Mucosa of rectum (tissue), 2 donors: ENCODE data around the gene LRTM1.

Source experiments
- H3K27ac ChIP-seq, 2 donors: one replicate each; pipeline ENCODE4 v1.7.0; 2013; ENCODE audit warnings: inconsistent platforms in 2 of 2, low read depth in 2 of 2, low read length in 2 of 2
- H3K27me3 ChIP-seq, 2 donors: one replicate each; pipeline ENCODE4 v1.7.0; 2013; ENCODE audit warnings: low read length in 2 of 2; ENCODE audit not compliant: control insufficient read depth in 2 of 2, insufficient read depth in 2 of 2
- H3K36me3 ChIP-seq, 2 donors: one replicate each; pipeline ENCODE4 v1.7.0; 2013; ENCODE audit warnings: low read length in 2 of 2; ENCODE audit not compliant: control insufficient read depth in 2 of 2, insufficient read depth in 2 of 2
- H3K4me1 ChIP-seq, 2 donors: one replicate each; pipeline ENCODE4 v1.7.0; 2013; ENCODE audit warnings: low read length in 2 of 2, mild to moderate bottlenecking in 1 of 2; ENCODE audit not compliant: control insufficient read depth in 2 of 2, insufficient read depth in 2 of 2
- H3K4me3 ChIP-seq, 2 donors: one replicate each; pipeline ENCODE4 v1.7.0; 2013; ENCODE audit warnings: low read length in 2 of 2
- H3K9ac ChIP-seq, 2 donors: one replicate each; pipeline ENCODE4 v1.7.0; 2013; ENCODE audit warnings: low read length in 2 of 2, low read depth in 1 of 2, mild to moderate bottlenecking in 1 of 2
- H3K9me3 ChIP-seq, 2 donors: one replicate each; pipeline ENCODE4 v1.7.0; 2013; ENCODE audit warnings: low read length in 2 of 2; ENCODE audit not compliant: control insufficient read depth in 2 of 2
- donor health status: healthy.
- donor health status: Normal muscosa, but diverticular disease.

Gene LRTM1

DNA sequence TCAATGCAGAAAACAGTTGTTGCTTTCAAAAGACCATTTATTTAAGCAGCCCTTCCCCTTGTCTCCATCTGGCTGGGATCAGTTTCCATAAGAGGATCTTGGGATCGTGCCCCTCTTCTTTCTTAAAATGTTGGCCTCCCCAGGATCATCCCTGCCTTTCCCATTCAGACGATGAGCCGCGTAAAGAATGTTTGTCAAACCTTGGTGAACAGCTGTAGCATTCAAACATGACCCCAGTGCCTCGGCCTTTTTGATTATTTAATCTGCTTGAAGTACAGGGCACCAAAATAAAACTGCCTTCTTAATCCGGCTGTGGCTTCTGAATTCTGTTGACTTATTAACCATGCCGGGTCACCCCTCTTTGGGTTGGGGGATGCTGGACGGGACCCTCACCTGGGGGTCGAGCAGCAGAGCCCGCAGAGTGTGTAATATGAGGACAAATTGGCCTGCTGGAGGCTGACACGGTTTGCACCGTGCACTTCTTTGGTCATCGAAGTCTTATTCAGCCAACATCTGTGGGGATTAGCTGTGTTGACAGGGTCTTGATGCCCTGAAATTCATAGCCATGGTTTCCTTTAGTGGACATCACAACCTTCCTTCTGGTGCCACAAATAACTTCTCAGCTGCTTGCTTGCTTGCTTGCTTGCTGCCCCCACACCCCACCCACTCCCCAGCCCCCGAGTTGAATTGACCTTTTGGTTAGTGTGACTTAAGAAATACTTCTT is at the start of gene LRTM1:
LRTM1 (minus strand) TSS at position 14 of the 725 bp plus-strand sequence. CDS start 148 bp downstream, outside the sequence.
- H3K36me3 ChIP-seq: no peaks in the 10 kb centered on the region
- H3K4me3 ChIP-seq: no peak within 1 kb of the TSS
- H3K9me3 ChIP-seq: no peaks in the 10 kb centered on the region
- H3K9ac ChIP-seq: no peak within 1 kb of the TSS
- H3K27ac ChIP-seq: no peak within 1 kb of the TSS
- H3K27me3 ChIP-seq: no peaks in the 10 kb centered on the region
- H3K4me1 ChIP-seq: no peaks in the 10 kb centered on the region

DNA sequence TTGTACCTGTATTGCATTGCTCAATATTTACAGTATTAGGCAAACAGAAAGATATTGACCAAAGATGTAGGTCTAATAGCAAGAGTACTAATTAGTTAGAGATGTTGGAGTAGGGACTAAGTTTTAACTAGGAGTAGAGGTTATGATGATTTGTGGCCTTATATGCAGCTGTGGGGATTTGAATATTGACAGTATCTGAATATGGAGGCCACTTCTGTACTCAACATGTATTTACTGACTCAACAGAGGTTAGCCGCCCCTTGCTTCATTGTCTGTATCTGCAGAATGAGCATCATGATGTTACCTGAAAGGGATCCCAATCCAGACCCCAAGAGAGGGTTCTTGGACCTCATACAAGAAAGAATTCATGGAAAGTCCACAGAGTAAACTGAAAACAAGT is 49.6 kb upstream of the LRTM1 start:
- Histone ChIP-seq H3K9me3 (no peaks in the 10 kb centered on the region), H3K9ac (no peak overlapping the region), H3K4me1 (no peaks in the 10 kb centered on the region), H3K36me3 (no peaks in the 10 kb centered on the region), H3K4me3 (no peak overlapping the region), H3K27ac (no peak overlapping the region), H3K27me3 (no peaks in the 10 kb centered on the region)

DNA sequence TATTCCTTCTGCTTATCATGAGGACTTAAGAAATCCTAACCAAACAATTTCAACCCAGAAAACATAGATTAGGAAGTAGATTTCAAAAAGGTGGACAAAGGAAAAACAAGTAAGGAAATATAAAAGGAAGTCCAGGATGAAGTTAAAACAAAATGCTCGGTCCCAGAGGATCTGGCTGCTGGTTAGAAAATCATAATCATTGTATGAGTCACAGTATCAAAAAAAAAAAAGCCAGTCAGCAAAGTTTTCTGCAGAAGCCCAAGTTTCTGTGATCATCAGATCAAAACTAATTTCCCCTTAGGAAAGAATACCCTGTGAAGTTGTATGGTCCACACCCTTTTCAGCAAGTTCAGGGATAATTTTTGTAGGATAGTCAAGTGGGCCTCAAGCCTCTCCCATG is 43.0 kb upstream of the LRTM1 start:
- peaks cover 4 to 8% of the 10 kb centered on the region in 2 donors for H3K4me1 ChIP-seq
- H3K36me3 ChIP-seq: no peaks in the 10 kb centered on the region
- H3K9me3 ChIP-seq: no peaks in the 10 kb centered on the region

DNA sequence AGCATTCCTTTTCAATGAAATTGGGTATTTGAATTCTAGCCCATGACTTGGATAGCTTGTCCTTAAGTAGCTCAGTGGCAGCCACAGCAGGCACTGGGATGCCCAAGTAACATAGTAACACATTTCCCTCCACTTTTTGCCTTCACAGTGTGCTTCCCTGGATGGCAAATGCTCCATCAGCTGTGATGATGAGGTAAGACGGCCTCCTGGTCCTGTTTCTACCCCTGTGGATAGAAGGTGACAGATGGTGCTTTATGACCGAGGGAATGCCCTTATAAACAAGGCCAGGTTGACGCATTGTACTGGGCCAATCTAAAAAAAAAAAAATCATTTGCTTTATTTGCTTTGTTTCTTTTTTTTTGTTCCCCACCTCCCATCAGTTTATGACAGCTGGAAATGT is 41.8 kb upstream of the LRTM1 start:
- H3K4me3 ChIP-seq: no peak overlapping the region
- peaks cover 4 to 10% of the 10 kb centered on the region in 2 donors for H3K4me1 ChIP-seq
- H3K36me3 ChIP-seq: no peaks in the 10 kb centered on the region
- H3K9ac ChIP-seq: no peak overlapping the region
- no peak overlapping the region for H3K27ac ChIP-seq
- H3K9me3 ChIP-seq: no peaks in the 10 kb centered on the region
- no peaks in the 10 kb centered on the region for H3K27me3 ChIP-seq

More for the DNA sequence above, 43.0 kb upstream of the LRTM1 start:
- Histone ChIP-seq H3K9ac (no peak overlapping the region), H3K4me3 (no peak overlapping the region), H3K27me3 (no peaks in the 10 kb centered on the region), H3K27ac (no peak overlapping the region)

DNA sequence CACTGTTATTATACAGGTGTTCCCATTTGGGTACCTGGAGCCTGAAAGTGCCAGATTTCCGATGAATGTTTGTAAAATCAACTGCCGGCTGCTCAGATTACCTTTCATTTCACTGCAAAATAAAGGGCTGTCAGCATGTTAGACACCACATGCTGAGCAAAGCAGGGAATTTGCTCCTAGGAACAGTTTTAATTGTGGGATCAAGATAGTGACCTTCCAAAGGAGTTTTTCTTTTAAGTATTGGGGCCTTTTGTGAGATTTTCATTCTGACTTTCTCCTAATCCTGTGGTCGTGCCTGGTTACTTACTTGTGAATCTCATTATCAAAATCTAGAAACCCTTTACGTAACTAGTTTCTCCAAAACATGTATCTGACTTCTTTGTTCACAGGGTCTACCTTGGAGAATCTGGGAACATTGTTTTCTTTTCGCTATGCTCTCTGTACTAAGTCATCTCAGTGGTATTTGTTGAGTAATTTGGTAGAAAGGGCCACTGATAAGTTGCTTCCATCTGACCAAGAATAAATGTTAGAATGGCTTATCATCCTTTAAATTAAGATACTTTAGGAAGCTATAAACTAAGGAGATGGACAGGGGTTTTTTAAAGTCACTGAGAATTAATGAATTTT is 40.8 kb upstream of the LRTM1 start:
- H3K27me3 ChIP-seq: no peaks in the 10 kb centered on the region
- H3K4me3 ChIP-seq: no peak overlapping the region
- H3K36me3 ChIP-seq: no peaks in the 10 kb centered on the region
- H3K27ac ChIP-seq: no peak overlapping the region
- no peak overlapping the region for H3K9ac ChIP-seq
- peaks cover 4 to 10% of the 10 kb centered on the region in 2 donors for H3K4me1 ChIP-seq
- no peaks in the 10 kb centered on the region for H3K9me3 ChIP-seq

DNA sequence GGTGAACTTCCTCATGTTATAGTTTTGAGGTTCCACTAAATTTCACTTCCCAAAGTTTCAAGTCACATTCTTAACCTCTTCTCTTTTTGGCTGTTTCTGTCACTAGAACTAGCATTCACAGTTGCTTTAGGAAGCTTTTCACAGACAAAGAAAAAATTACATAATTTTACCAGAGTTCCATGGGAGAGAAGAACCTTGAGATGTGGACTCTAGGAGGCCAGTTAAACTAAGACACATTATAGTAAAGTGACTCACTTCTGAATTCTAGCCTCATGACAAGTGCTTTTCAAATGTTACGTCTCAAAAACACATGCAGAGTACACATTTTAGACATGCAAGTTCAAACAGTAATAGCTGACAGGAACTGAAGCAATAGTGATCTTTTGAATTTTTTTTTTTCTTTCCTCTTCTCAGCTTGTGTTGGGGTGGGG is 39.9 kb upstream of the LRTM1 start:
- Histone ChIP-seq H3K9me3 (no peaks in the 10 kb centered on the region), H3K4me3 (no peak overlapping the region), H3K9ac (no peak overlapping the region), H3K27ac (no peak overlapping the region), H3K36me3 (no peaks in the 10 kb centered on the region), H3K27me3 (no peaks in the 10 kb centered on the region), H3K4me1 (peaks cover 4 to 10% of the 10 kb centered on the region in 2 donors)

DNA sequence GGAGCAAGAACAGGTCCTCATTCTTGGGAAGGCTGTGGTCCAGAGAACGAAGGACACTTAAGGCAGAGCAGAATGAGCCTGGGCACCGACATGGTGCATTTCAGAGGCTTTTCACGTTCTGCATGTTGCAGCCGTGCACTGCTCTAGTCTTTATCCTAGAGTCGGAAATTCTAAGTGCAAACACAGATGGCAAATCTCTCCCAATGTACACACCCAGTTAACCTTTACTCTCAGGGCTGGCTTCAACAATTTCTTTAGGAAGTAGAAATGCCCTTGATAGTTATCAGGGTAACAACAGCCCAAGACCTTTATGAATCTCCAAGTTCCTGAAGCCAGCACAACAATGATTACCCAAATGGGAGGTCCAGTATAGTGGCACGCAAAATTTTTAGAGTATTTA is 39.1 kb upstream of the LRTM1 start:
- H3K9ac ChIP-seq: no peak overlapping the region
- peaks cover 4 to 10% of the 10 kb centered on the region in 2 donors for H3K4me1 ChIP-seq
- no peak overlapping the region for H3K27ac ChIP-seq
- no peak overlapping the region for H3K4me3 ChIP-seq
- no peaks in the 10 kb centered on the region for H3K9me3 ChIP-seq
- H3K36me3 ChIP-seq: no peaks in the 10 kb centered on the region
- no peaks in the 10 kb centered on the region for H3K27me3 ChIP-seq

DNA sequence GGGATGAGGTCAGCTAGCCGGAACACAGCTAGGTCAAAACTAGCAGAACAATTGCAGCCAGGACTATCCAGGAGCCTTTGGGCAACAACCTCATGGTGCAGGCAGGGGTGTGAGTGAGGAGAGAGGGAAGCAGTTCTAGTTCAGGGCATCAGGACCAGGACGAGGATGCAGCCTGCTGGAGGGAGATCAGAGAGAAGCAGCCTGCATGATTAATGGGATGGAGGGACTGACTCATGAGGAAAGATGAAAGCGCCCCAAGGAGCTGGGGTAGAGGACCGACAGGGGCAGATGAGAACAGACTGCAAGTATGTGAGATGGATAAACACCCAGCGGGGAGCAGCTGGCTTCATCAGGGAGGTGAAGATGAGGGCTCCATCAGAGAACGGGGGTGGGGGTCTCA is 37.9 kb upstream of the LRTM1 start:
- Histone ChIP-seq H3K27me3 (no peaks in the 10 kb centered on the region), H3K36me3 (no peaks in the 10 kb centered on the region), H3K9ac (no peak overlapping the region), H3K4me1 (peaks cover 4 to 10% of the 10 kb centered on the region in 2 donors), H3K27ac (no peak overlapping the region), H3K4me3 (no peak overlapping the region), H3K9me3 (no peaks in the 10 kb centered on the region)

DNA sequence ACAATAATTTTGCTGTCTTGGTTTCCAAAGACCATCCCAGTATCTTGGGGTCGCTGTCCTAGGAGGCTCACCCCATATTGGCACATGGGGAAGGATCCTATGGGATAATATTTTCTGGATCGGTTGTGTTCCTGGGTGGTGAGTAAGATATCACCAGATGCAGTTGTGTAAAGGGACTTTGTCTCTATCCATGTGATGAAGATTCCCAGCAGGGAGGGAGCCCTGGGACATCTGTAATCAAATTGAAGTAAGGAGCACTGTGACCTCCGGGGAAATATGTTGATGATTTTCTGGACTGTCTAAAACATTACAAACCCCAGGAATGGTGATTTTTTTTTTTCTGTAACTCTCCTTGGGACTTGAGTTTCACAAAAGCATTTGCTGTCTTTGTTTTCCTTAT is 36.2 kb upstream of the LRTM1 start:
- H3K4me1 ChIP-seq: peaks cover 4 to 10% of the 10 kb centered on the region in 2 donors
- H3K27ac ChIP-seq: no peak overlapping the region

DNA sequence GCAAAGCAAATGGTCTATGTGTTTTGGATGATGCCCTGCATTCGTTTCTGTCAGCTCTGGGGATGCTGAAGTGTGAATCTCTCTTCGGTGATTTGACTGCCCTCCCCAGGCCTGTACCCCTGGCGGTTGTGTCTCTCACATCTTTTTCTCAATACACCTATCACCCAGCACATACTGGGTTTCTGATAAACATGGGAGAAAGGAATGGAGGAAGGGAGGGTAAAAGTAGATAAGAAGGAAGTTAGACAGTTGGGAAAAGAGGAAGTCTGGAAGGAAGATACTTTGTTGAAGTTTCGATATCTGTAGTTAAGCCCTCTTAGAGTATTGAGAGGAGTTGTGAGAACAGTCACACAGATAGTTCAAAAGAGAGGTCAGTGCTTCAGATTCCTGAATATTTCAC is 35.8 kb upstream of the LRTM1 start:
- Histone ChIP-seq H3K27me3 (no peaks in the 10 kb centered on the region), H3K27ac (no peak overlapping the region), H3K4me1 (peaks cover 4 to 10% of the 10 kb centered on the region in 2 donors), H3K36me3 (no peaks in the 10 kb centered on the region), H3K4me3 (no peak overlapping the region), H3K9me3 (no peaks in the 10 kb centered on the region), H3K9ac (no peak overlapping the region)

More for the DNA sequence above, 36.2 kb upstream of the LRTM1 start:
- H3K27me3 ChIP-seq: no peaks in the 10 kb centered on the region
- no peaks in the 10 kb centered on the region for H3K9me3 ChIP-seq
- no peaks in the 10 kb centered on the region for H3K36me3 ChIP-seq
- no peak overlapping the region for H3K4me3 ChIP-seq
- no peak overlapping the region for H3K9ac ChIP-seq
